HL-60 (cell line): ENCODE measurements around the gene BABAM2.

Source experiments
- GABPA ChIP-seq: IDR thresholded peaks from 2 replicates; pipeline ENCODE4 v1.6.1; 2012; ENCODE audit warnings: low read depth
- POLR2AphosphoS5 ChIP-seq: IDR thresholded peaks from 2 replicates; pipeline ENCODE4 v1.6.1; 2012; ENCODE audit warnings: low read depth
- SPI1 ChIP-seq: IDR thresholded peaks from 2 replicates; pipeline ENCODE4 v1.6.1; 2012; ENCODE audit warnings: low read depth, mild to moderate bottlenecking, borderline replicate concordance
- TF ChIP-seq, protein P1 (sequence below): IDR thresholded peaks from one replicate; pipeline ENCODE4 v1.5.1; 2011; ENCODE audit warnings: low read length, control low read depth, inconsistent platforms; ENCODE audit not compliant: insufficient read depth
- TF ChIP-seq, protein P2 (sequence below): IDR thresholded peaks from 2 replicates; pipeline ENCODE4 v1.6.1; 2012; ENCODE audit warnings: low read depth; ENCODE audit not compliant: insufficient replicate concordance

DNA sequence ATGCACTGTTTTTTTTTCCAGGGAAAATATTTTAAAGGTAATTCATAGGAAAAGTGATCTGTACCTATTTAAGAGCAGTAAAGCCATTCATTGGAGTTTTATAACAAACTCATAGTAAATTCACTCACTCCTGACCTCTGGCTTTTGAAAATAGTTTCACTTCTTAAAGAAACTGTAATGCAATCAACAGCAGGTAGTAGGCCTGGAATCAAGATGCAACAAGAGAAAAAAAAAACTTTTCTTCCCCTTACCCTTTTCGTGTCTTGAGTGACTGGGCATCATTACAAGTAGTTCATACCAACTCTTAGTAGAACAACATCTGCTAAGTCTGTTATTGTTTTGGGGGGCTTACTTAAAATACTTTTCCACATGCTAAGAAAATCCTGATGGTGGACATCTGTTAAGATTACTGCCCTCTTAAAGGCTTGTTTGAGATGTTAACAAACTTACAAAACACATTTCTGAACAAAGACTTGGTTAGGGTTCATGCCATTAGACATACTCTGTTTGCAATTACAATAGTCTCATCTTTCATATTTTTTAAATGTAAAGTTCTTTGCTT is 338.0 kb downstream of the BABAM2 start:
- TF ChIP-seq, protein P1, sequence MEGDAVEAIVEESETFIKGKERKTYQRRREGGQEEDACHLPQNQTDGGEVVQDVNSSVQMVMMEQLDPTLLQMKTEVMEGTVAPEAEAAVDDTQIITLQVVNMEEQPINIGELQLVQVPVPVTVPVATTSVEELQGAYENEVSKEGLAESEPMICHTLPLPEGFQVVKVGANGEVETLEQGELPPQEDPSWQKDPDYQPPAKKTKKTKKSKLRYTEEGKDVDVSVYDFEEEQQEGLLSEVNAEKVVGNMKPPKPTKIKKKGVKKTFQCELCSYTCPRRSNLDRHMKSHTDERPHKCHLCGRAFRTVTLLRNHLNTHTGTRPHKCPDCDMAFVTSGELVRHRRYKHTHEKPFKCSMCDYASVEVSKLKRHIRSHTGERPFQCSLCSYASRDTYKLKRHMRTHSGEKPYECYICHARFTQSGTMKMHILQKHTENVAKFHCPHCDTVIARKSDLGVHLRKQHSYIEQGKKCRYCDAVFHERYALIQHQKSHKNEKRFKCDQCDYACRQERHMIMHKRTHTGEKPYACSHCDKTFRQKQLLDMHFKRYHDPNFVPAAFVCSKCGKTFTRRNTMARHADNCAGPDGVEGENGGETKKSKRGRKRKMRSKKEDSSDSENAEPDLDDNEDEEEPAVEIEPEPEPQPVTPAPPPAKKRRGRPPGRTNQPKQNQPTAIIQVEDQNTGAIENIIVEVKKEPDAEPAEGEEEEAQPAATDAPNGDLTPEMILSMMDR: no peak
- TF ChIP-seq POLR2AphosphoS5 (no peak), GABPA (no peak), SPI1 (no peak)
- TF ChIP-seq, protein P2, sequence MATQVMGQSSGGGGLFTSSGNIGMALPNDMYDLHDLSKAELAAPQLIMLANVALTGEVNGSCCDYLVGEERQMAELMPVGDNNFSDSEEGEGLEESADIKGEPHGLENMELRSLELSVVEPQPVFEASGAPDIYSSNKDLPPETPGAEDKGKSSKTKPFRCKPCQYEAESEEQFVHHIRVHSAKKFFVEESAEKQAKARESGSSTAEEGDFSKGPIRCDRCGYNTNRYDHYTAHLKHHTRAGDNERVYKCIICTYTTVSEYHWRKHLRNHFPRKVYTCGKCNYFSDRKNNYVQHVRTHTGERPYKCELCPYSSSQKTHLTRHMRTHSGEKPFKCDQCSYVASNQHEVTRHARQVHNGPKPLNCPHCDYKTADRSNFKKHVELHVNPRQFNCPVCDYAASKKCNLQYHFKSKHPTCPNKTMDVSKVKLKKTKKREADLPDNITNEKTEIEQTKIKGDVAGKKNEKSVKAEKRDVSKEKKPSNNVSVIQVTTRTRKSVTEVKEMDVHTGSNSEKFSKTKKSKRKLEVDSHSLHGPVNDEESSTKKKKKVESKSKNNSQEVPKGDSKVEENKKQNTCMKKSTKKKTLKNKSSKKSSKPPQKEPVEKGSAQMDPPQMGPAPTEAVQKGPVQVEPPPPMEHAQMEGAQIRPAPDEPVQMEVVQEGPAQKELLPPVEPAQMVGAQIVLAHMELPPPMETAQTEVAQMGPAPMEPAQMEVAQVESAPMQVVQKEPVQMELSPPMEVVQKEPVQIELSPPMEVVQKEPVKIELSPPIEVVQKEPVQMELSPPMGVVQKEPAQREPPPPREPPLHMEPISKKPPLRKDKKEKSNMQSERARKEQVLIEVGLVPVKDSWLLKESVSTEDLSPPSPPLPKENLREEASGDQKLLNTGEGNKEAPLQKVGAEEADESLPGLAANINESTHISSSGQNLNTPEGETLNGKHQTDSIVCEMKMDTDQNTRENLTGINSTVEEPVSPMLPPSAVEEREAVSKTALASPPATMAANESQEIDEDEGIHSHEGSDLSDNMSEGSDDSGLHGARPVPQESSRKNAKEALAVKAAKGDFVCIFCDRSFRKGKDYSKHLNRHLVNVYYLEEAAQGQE: no peak
